ENCODE results near the gene RAB7A. TPM values are rescaled to one million over a fixed set of nuclear protein-coding genes. Genes with fewer than 3 reads are reported as not detected.

The RAB7A gene
- total and polyA plus RNA-seq, 2 of the 4 experiments (the other 2 are of a cell fraction), result 57.0 to 240 TPM

DNA sequence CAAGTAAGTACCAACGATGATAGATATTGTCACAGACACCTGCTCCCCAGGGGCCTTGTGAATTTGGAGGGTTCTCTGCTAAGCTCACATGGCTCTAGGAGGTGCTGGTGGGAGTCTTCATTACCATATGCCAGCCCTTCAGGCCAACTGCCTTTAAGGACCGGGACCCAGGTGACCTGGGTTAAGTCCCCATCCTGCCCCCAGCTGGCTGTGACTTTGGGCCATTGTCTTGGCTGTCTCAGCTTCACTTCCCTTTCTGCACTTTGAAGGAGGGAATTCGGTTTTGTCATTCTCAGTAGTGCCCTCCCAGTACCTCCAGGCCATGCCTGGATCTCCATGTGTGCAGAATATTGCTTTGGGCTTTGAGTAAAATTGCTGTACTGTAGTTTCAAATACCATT is 80.6 kb downstream of the RAB7A start:
- Histone ChIP-seq H2AFZ (replicated peaks; ENCODE audit: low read length, poor library complexity) (no peak overlapping the region), H3K36me3 (ENCODE audit: control insufficient read depth, insufficient read depth, low read length) (peaks cover 42% of the 10 kb centered on the region), H4K5ac (ENCODE audit: low read depth, low read length) (no peak overlapping the region), H2BK20ac (ENCODE audit: low read depth, low read length) (no peak overlapping the region), H4K20me1 (ENCODE audit: insufficient read depth, low read length) (peaks cover 30% of the 10 kb centered on the region), H3K4me1 (ENCODE audit: control insufficient read depth, insufficient read depth, low read length) (peaks cover 8% of the 10 kb centered on the region), H3K79me1 (ENCODE audit: low read depth in 1 of 2, low read length in 2 of 2) (peaks cover 48 to 70% of the 10 kb centered on the region in 2 experiments), H3K4ac (ENCODE audit: low read depth, low read length) (no peak overlapping the region), H4K91ac (ENCODE audit: insufficient read depth, low read depth, low read length) (no peak overlapping the region), H3K9me3 (ENCODE audit: control insufficient read depth, insufficient read depth, low read length) (no peaks in the 10 kb centered on the region), H3K4me2 (ENCODE audit: low read depth, low read length) (no peak overlapping the region), H2BK120ac (ENCODE audit: low read depth, low read length) (no peak overlapping the region), H4K8ac (ENCODE audit: low read depth in 2 of 2, low read length in 2 of 2) (no peak overlapping the region), H3K56ac (ENCODE audit: extremely low read depth, insufficient read depth, low read length) (no peak overlapping the region), H3K9ac (ENCODE audit: low read depth, low read length) (no peak overlapping the region), H2BK15ac (ENCODE audit: low read depth, low read length) (no peak overlapping the region), H3K4me3 (ENCODE audit: insufficient read depth, low read depth, low read length) (no peak overlapping the region), H3K27me3 (ENCODE audit: control insufficient read depth, insufficient read depth, low read length) (no peaks in the 10 kb centered on the region), H2AK9ac (replicated peaks; ENCODE audit: low read depth, low read length, poor library complexity) (peak overlapping the region; percentile 2), H3K23ac (ENCODE audit: low read depth, low read length) (no peak overlapping the region), H3K9me1 (ENCODE audit: insufficient read depth, low read length) (peaks cover 25% of the 10 kb centered on the region), H3K27ac (ENCODE audit: insufficient read depth, low read length) (no peak overlapping the region), H3K18ac (ENCODE audit: low read depth, low read length) (no peak overlapping the region), H2BK5ac (ENCODE audit: low read depth, low read length, poor library complexity, severe bottlenecking) (no peak overlapping the region), H3K14ac (replicated peaks; ENCODE audit: low read depth, low read length) (no peak overlapping the region), H2AK5ac (ENCODE audit: low read depth, low read length) (no peak overlapping the region)
- ChIA-PET POLR2A (ENCODE audit: unreplicated experiment) (no interaction called here), CTCF (no interaction called here)
- WGBS, 2 experiments (ENCODE audit: extremely low coverage in 2 of 2, insufficient read length in 1 of 2), result no CpG with 5 or more reads among the region's 3 CpGs
- ATAC-seq (ENCODE audit: low read depth) (no peak), DNase-seq (no peak)
- no TSS peak for BruUV-seq (replicated peaks)
- TF ChIP-seq MXI1 (IDR thresholded peaks at IDR 0.05; ENCODE audit: borderline replicate concordance, low read depth, low read length), result no peak
- no peak for TF ChIP-seq FOS (IDR thresholded peaks at IDR 0.05; ENCODE audit: low read depth, low read length)
- no peak for TF ChIP-seq NFE2L2 (IDR thresholded peaks at IDR 0.05; ENCODE audit: low read depth, low read length)
- in situ Hi-C loops (cut with MboI; ENCODE audit: low sequenced_read_pairs), result no loop called here
- dilution Hi-C loops (cut with HindIII; ENCODE audit: low sequenced_read_pairs, unreplicated experiment), result no loop called here
- intact Hi-C loops (cut with micrococcal nuclease), result no loop called here
